Measurements from ENCODE around the gene XRCC3. TPM values are rescaled to one million over a fixed set of nuclear protein-coding genes. Genes with fewer than 3 reads are reported as not detected.

XRCC3 gene
- total RNA-seq, 1 donor from 2014 or later: 4.1 TPM

GRCh38 chr14:103716091-103716801 is 995 bp upstream of the XRCC3 start:
- H3K36me3 ChIP-seq: no peaks in the 10 kb centered on the region
- no peak for DNase-seq
- H3K27me3 ChIP-seq (ENCODE audit: low read depth): no peaks in the 10 kb centered on the region
- no peaks in the 10 kb centered on the region for H3K9me3 ChIP-seq (replicated peaks)
- intact Hi-C loops (cut with micrococcal nuclease): no loop called here
- TF ChIP-seq, protein P1, sequence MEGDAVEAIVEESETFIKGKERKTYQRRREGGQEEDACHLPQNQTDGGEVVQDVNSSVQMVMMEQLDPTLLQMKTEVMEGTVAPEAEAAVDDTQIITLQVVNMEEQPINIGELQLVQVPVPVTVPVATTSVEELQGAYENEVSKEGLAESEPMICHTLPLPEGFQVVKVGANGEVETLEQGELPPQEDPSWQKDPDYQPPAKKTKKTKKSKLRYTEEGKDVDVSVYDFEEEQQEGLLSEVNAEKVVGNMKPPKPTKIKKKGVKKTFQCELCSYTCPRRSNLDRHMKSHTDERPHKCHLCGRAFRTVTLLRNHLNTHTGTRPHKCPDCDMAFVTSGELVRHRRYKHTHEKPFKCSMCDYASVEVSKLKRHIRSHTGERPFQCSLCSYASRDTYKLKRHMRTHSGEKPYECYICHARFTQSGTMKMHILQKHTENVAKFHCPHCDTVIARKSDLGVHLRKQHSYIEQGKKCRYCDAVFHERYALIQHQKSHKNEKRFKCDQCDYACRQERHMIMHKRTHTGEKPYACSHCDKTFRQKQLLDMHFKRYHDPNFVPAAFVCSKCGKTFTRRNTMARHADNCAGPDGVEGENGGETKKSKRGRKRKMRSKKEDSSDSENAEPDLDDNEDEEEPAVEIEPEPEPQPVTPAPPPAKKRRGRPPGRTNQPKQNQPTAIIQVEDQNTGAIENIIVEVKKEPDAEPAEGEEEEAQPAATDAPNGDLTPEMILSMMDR (IDR thresholded peaks at IDR 0.05; ENCODE audit: borderline replicate concordance): no peak
- peaks cover 73% of the 10 kb centered on the region for H3K4me1 ChIP-seq
- H3K27ac ChIP-seq (replicated peaks): peak overlapping the region; percentile 90
- H3K4me3 ChIP-seq: peak overlapping the region; percentile 94

GRCh38 chr14:103714063-103714724 is 1.1 kb downstream of the XRCC3 start:
- H3K9me3 ChIP-seq (replicated peaks): no peaks in the 10 kb centered on the region
- TF ChIP-seq, protein P1 (IDR thresholded peaks at IDR 0.05; ENCODE audit: borderline replicate concordance): no peak
- peaks cover 82% of the 10 kb centered on the region for H3K4me1 ChIP-seq
- H3K36me3 ChIP-seq: no peaks in the 10 kb centered on the region
- intact Hi-C loops (cut with micrococcal nuclease): no loop called here
- DNase-seq: no peak
- H3K27ac ChIP-seq (replicated peaks): no peak overlapping the region
- H3K4me3 ChIP-seq: peak overlapping the region; percentile 94
- no peaks in the 10 kb centered on the region for H3K27me3 ChIP-seq (ENCODE audit: low read depth)

DNA sequence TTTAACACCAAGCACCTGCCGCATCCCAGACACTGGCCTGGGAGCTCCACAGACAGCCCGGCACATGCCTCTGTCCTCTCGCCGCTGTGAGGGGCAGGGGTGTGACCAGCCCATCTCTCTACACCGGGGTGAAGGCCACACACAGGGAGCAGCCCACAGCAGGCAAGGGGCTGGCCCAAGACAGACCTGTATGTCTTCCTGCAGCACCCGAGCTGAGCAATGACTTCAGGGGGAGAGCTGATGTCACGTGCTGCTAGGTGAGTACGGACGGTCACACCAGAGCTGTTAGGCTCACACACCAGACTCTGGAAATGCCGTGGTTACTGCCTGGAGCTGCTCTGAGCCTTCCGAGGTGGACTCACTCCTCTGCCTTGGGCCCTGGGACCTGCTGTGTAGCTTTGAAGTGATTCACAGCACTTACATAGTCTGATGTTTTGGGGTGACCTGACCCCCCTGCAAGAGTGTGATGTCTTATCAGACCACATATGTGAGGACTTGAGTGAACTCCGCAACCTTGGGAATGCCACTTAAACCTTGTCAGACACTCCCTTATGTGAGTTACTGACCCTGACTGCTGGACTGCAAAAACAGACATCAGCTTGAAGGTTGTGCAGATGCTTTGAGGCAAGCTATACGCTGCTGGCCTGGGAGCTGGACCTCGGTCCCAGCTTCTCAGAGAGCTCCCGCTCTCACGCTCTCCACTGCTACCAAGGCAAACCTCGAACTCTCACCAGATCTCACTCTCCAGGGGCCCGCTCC is 1.8 kb downstream of the XRCC3 start:
- Histone ChIP-seq H3K4me3 (no peak overlapping the region), H3K36me3 (no peaks in the 10 kb centered on the region), H3K4me1 (peaks cover 82% of the 10 kb centered on the region), H3K9me3 (replicated peaks) (no peaks in the 10 kb centered on the region), H3K27ac (replicated peaks) (peak overlapping the region; percentile 78), H3K27me3 (ENCODE audit: low read depth) (no peaks in the 10 kb centered on the region)
- intact Hi-C loops (cut with micrococcal nuclease): no loop called here
- no peak for DNase-seq
- TF ChIP-seq, protein P1 (IDR thresholded peaks at IDR 0.05; ENCODE audit: borderline replicate concordance): no peak

GRCh38 chr14:103712633-103713247 is 2.5 kb downstream of the XRCC3 start:
- peak; percentile 21 for DNase-seq
- H3K36me3 ChIP-seq: no peaks in the 10 kb centered on the region
- no peak overlapping the region for H3K4me3 ChIP-seq
- peaks cover 82% of the 10 kb centered on the region for H3K4me1 ChIP-seq
- H3K27me3 ChIP-seq (ENCODE audit: low read depth): no peaks in the 10 kb centered on the region
- no peaks in the 10 kb centered on the region for H3K9me3 ChIP-seq (replicated peaks)
- TF ChIP-seq, protein P1 (IDR thresholded peaks at IDR 0.05; ENCODE audit: borderline replicate concordance): no peak
- intact Hi-C loops (cut with micrococcal nuclease): no loop called here
- peak overlapping the region; percentile 78 for H3K27ac ChIP-seq (replicated peaks)
